ENCODE measurements around the gene RNU1-2. TPM values are rescaled to one million over a fixed set of nuclear protein-coding genes. Genes with fewer than 3 reads are reported as not detected.
A peak's percentile ranks its signal among the peaks of the same experiment; 100 is the strongest.
"Not testable (repeated sequence)": the region's sequence is repeated elsewhere in the genome, so short reads cannot be mapped to it uniquely, and the experiment has no call there.

RNU1-2 gene
- polyA plus RNA-seq, 3 donors: not detected

DNA sequence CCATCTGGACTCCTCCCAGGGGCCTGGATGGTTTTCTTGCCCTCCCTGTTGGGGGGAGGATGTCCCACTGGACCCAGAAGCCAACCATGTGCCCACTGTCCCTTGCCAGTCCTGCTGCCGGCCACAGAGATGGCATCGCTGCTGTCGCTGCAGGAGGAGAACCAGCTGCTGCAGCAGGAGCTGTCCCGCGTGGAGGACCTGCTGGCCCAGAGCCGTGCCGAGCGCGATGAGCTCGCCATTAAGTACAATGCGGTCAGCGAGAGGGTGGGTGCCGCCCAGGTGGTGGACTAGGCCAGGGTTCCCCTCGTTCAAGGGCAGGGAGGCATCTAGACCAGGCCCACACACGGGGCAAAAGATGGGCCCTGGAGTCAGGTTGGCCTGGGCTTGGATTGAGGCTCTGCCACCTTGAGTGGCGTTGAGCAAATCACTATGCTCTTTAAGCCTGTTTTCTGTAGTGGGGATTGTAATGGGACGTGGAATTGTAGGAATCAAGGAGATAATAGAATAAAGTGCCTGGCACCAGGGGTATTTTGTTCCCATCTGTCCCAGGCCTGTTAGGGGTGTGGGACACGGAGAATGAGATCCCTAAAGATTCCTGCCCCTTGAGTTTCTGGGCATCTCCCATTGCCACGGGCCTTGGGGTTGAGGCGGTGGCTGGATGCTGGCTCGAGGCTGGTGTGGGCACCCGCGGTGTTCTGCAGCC is 28.6 kb downstream of the RNU1-2 start:
- no peak for DNase-seq (ENCODE audit: low read depth in 3 of 3, low spot score in 2 of 3)

GRCh38 chr1:16924919-16925477 is 29.2 kb downstream of the RNU1-2 start:
- DNase-seq (ENCODE audit: low read depth in 3 of 3, low spot score in 2 of 3): no peak

GRCh38 chr1:16925635-16926490 is 30.1 kb downstream of the RNU1-2 start:
- DNase-seq (ENCODE audit: low read depth in 3 of 3, low spot score in 2 of 3): no peak

DNA sequence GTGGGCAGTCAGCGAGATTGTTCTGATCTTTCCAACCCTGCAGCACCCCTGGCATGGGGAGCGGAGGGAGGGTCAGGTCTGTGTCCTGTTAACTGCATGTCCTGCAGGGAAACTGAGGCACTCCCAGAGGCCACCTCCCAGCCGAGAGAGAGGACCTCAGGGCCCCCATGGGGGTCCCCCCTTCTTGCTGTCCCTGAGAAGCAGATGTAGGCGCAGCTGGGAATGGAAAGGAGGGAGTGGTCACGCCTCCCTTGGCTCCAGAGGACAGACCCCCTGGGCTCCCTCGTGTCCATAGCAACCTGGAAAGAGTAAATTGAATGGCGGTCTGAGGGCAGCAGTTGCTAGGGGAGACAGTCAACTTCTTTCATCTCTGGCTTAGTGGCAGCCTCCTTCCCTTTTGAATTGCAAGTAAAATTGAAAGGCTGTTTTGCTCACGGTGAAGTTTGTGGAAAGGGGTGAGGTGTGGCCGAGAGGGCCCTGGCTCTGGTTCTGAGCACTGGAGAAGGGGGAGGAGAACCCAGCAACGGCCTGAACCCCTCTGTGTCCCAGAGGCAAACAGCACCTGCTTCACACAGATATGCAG is 30.8 kb downstream of the RNU1-2 start:
- DNase-seq (ENCODE audit: low read depth in 3 of 3, low spot score in 2 of 3): peak in 2 of 3 donors; percentile 54 to 72

DNA sequence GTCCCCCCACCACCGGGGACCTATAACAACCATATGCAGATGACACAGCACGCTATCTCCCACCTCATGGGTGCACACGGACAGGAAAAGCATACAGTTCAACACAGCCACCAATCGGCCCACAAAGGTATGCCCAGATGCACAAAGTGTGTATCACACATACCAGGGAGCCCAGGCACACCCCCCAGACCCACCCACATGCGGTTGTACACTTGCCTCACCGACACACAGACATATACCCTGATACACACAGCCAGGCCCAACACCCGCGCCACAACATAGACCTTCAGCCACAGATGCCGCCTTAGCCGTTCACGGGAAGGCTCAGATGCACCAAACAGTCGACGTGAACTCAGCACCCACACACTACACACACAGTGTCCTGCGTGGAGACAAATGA is 31.5 kb downstream of the RNU1-2 start:
- DNase-seq (ENCODE audit: low read depth in 3 of 3, low spot score in 2 of 3): no peak

GRCh38 chr1:16927711-16928485 is 32.1 kb downstream of the RNU1-2 start:
- DNase-seq (ENCODE audit: low read depth in 3 of 3, low spot score in 2 of 3): no peak

GRCh38 chr1:16929146-16930041 is 33.6 kb downstream of the RNU1-2 start:
- not testable (repeated sequence) for DNase-seq (ENCODE audit: low read depth in 3 of 3, low spot score in 2 of 3)

- not testable (repeated sequence) for DNase-seq (ENCODE audit: low read depth in 3 of 3, low spot score in 2 of 3)
Measured at GRCh38 chr1:16931206-16931934, 35.6 kb downstream of the RNU1-2 start.

DNA sequence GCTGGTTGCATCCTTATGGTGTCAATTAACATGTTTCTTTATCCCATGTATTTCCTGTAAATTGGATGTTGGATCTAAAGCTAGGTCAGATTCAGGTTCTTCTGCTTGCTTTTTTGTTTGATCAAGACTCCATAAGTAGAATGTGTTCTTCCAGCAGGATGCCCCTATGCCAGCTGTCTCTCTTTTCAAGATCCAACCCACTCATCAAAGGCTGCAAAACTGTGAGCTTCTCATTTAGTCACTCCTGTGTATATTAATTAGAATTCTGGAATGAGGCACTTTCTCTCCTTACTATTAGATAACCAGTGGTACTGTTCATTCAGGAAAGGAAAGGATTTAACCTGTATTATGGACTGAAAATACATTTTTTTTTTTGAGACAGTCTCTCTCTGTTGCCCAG is 38.2 kb downstream of the RNU1-2 start:
- DNase-seq (ENCODE audit: low read depth in 3 of 3, low spot score in 2 of 3): not testable (repeated sequence)

GRCh38 chr1:16936580-16936979 is 40.8 kb downstream of the RNU1-2 start:
- not testable (repeated sequence) for DNase-seq (ENCODE audit: low read depth in 3 of 3, low spot score in 2 of 3)

DNA sequence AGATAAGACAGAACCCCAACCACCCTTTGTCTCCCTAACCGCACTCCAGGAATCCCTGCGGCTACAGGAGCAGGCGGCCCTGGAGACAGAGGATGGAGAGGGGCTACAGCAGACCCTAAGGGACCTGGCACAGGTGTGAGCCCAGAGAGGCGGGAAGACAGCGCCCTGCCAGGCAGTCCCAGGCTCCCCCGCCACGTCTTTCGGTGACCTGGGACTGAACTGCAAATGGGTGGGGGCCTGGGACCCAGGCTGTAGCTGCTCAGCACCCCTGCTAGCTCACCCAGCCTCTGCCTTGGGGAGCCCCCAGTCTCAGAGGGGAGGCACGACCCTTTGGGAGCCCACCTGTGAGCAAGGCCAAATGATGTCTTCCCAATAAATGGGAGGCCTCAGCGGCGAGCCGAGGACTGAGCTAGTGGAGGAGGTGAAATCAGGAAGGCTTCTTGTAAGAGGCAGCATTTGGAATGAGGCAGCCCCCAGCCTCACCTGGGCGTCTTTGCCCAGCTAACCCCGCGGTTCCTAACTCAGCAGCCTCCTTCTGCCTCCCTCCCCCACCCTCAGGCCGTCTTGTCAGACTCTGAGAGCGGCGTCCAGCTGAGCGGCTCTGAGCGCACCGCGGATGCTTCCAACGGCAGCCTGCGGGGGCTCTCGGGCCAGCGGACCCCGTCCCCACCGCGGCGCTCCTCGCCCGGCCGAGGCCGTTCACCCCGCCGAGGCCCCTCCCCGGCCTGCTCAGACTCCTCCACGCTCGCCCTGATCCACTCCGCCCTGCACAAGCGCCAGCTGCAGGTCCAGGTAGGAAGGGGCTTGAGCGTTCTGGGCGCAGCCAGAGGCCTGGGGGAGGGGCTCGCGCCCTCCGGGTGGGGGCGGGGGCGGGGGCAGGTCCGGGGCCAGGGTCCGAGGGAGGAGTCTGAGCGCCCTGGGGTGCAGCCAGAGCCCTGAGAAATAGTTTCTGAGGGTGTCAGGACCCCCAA is 42.9 kb downstream of the RNU1-2 start:
- DNase-seq (ENCODE audit: low read depth in 3 of 3, low spot score in 2 of 3): no peak

DNA sequence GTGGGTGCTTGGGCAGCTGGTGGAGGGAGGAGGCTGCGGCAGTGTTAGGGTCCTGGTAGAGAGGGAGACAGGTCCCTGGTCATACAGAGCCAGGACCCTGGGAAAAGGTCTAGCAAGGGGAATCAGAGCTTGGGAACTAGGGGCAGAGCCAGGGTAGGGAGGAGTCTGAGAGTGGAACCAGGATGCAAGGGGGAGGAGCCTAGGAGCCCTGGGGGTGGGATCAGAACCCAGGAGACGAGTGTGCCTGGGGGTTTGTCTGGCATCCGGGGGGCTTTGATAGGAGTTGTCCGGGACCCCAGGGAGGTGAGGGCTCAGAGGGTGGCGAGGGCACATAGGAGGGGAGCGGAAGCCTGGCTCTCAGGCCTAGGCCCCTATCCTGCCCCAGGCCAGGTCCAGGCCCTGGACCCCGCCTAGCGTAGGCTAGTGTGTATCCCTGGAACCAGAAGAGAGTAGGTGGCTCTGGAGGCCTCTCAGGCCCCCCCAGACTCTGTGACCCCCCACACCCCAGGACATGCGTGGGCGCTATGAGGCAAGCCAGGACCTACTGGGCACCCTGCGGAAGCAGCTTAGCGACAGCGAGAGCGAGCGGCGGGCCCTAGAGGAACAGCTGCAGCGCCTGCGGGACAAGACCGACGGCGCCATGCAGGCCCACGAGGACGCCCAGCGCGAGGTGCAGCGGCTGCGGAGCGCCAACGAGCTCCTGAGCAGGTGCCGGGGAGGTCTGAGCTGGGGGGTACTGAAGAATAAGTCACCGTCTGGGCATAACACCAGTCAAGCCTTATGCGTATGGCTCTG is 43.8 kb downstream of the RNU1-2 start:
- not testable (repeated sequence) for DNase-seq (ENCODE audit: low read depth in 3 of 3, low spot score in 2 of 3)

GRCh38 chr1:16944038-16944437 is 48.3 kb downstream of the RNU1-2 start:
- no peak for DNase-seq (ENCODE audit: low read depth in 3 of 3, low spot score in 2 of 3)

DNA sequence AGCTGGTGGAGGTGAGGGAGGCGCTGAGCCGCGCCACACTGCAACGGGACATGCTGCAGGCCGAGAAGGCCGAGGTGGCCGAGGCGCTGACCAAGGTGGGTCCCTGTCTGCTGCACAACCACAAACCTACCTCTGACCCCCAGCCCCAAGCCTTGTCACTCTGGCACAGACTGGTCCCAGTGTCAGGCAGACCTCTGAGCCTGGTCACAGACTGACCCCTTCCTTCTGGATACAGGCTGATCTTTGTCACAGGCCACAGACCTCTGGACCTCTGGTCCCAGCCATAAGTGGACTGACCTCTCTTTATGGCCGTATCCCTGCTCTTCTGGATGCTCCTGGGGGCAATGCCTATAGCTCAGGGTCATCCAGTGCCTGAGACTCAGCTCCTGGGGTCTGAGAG is 49.7 kb downstream of the RNU1-2 start:
- not testable (repeated sequence) for DNase-seq (ENCODE audit: low read depth in 3 of 3, low spot score in 2 of 3)

All from right renal cortex interstitium (tissue), 3 donors.